Activated CD4-positive, alpha-beta memory T cell treated with anti-CD3 and anti-CD28 coated beads for 36 hours (primary cell): ENCODE data around the gene NPPA. TPM values are rescaled to one million over a fixed set of nuclear protein-coding genes. Genes with fewer than 3 reads are reported as not detected.

Experiments used
- CTCF ChIA-PET: fragments of 350-600 bp; sonication (Branson Sonifier 250); formaldehyde crosslinking; loops from one replicate; lab custom pipeline; 2021; ENCODE audit warnings: antibody characterized with exemption, inconsistent platforms; lab: Charles Lee
- POLR2A ChIA-PET: fragments of 350-600 bp; sonication (Branson Sonifier 250); formaldehyde crosslinking; loops from one replicate; lab custom pipeline; 2021; ENCODE audit warnings: antibody characterized with exemption; lab: Charles Lee
- DNase-seq: peaks from one replicate; pipeline ENCODE4 v3.0.0-alpha.2; 2020
- H3K27ac Mint-ChIP-seq: one replicate; pipeline ENCODE4 v1.8.0; 2021; ENCODE audit warnings: mixed read lengths
- H3K27me3 Mint-ChIP-seq: one replicate; pipeline ENCODE4 v1.8.0; 2021; ENCODE audit warnings: mixed read lengths
- H3K36me3 Mint-ChIP-seq: one replicate; pipeline ENCODE4 v1.8.0; 2021; ENCODE audit warnings: mixed read lengths
- H3K4me1 Mint-ChIP-seq: one replicate; pipeline ENCODE4 v1.8.0; 2021; ENCODE audit warnings: low read depth, mixed read lengths
- H3K4me3 Mint-ChIP-seq: one replicate; pipeline ENCODE4 v1.8.0; 2021; ENCODE audit warnings: mild to moderate bottlenecking, mixed read lengths
- H3K9me3 Mint-ChIP-seq: one replicate; pipeline ENCODE4 v1.8.0; 2021; ENCODE audit warnings: mixed read lengths
- intact Hi-C: fragments of 100-400 bp; cut with micrococcal nuclease; formaldehyde crosslinking; loops from one replicate; pipeline ENCODE4 v1.15.1; 2023
- total RNA-seq, 2 experiments: library from RNA; stranded (reverse); gene quantifications; one replicate each; pipeline ENCODE4 v1.2.3, GENCODE V29; 2021

NPPA gene
- total RNA-seq, 2 experiments from 2014 or later, result not detected

DNA sequence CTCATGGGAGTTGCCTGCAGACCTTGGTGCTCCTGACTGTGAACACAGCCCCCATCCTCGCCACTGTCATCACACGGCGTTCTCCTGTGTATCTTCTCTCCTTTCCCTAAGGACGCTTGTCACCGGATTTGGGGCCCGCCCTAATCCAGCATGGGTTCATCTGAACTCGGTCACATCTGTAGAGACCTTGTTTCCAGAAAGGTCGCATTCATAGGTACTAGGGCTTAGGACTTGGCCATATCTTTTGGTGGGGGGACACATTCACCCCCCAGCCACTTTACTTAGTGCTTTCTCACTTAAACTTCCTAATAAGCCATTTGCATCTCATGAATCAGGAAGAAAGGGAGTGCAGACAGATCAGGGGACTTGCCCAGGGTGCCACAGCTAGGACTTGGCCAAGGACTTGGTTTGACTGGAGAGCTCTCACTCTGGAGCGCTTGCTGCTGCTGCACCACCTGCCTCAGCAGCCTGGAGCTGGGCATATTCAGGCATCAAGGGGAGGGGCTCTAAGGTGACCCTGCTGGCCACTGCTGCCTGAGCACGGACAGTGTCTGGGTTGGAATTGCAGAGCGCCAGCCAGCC, 9.7 kb downstream of the NPPA start:
- H3K4me3 Mint-ChIP-seq, result no peak overlapping the region
- H3K27me3 Mint-ChIP-seq, result no peaks in the 10 kb centered on the region
- H3K27ac Mint-ChIP-seq, result no peak overlapping the region
- no peaks in the 10 kb centered on the region for H3K9me3 Mint-ChIP-seq
- no peak for DNase-seq
- no peaks in the 10 kb centered on the region for H3K4me1 Mint-ChIP-seq
- CTCF ChIA-PET, result interaction anchor here (0.6 to 3.3 kb wide), 20 partner anchors 9 to 287 kb away, joined by 3 to 34 read pairs (median 4); partner anchors contain the start of genes FBXO6, MFN2 and NPPA
- intact Hi-C loops, result loop anchor here (1.0 to 10.0 kb wide), 3 partner anchors 56 to 137 kb away; no protein-coding TSS in a partner anchor
- peaks cover 42% of the 10 kb centered on the region for H3K36me3 Mint-ChIP-seq
- POLR2A ChIA-PET, result interaction anchor here (2.2 kb wide), 1 partner anchor 71 kb away, joined by 19 read pairs; no protein-coding TSS in a partner anchor

DNA sequence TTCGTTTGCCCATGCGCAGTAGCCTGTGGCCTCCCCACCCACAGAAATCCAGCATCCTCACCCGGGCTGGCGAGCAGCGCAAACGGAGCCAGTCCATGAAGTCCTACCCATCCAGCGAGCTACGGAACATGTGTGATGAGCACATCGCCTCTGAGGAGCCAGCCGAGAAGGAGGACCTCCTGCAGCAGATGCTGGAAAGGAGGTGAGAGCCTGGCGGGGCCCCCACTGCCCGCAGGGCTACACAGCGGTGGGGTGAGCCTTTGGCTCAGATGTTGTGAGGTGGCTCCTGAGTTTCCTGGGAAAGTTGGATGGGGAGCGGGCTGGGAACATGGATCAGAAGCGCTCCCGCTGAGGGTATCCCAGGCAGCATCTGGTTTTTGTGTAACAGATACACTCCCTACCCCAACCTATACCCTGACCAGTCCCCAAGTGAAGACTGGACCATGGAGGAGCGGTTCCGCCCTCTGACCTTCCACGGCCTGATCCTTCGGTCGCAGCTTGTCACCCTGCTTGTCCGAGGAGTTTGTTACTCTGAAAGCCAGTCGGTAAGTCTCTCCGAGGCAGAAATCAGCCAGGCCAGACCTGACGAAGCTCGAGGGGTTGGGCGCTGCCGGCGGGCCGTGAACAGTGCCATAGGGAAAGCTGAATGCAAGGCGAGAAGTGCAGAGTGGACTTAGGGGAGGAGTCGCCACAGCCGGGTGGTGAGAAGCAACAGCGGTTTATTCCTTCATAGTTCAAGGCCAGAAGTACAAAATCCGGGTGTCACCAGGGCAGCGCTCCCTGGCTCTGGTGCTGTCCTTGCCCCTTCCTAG, 10.4 kb downstream of the NPPA start:
- peaks cover 41% of the 10 kb centered on the region for H3K36me3 Mint-ChIP-seq
- ChIA-PET POLR2A (interaction anchor here (1.7 kb wide), 1 partner anchor 70 kb away, joined by 6 read pairs; no protein-coding TSS in a partner anchor), CTCF (interaction anchor here (0.8 to 3.3 kb wide), 7 partner anchors 9 to 174 kb away, joined by 3 to 34 read pairs (median 4); partner anchors contain the start of gene FBXO6)
- no peak overlapping the region for H3K4me3 Mint-ChIP-seq
- H3K9me3 Mint-ChIP-seq, result no peaks in the 10 kb centered on the region
- intact Hi-C loops, result loop anchor here (10.0 kb wide), 1 partner anchor 138 kb away; no protein-coding TSS in a partner anchor
- no peak for DNase-seq
- H3K4me1 Mint-ChIP-seq, result no peaks in the 10 kb centered on the region
- H3K27me3 Mint-ChIP-seq, result no peaks in the 10 kb centered on the region
- no peak overlapping the region for H3K27ac Mint-ChIP-seq

DNA sequence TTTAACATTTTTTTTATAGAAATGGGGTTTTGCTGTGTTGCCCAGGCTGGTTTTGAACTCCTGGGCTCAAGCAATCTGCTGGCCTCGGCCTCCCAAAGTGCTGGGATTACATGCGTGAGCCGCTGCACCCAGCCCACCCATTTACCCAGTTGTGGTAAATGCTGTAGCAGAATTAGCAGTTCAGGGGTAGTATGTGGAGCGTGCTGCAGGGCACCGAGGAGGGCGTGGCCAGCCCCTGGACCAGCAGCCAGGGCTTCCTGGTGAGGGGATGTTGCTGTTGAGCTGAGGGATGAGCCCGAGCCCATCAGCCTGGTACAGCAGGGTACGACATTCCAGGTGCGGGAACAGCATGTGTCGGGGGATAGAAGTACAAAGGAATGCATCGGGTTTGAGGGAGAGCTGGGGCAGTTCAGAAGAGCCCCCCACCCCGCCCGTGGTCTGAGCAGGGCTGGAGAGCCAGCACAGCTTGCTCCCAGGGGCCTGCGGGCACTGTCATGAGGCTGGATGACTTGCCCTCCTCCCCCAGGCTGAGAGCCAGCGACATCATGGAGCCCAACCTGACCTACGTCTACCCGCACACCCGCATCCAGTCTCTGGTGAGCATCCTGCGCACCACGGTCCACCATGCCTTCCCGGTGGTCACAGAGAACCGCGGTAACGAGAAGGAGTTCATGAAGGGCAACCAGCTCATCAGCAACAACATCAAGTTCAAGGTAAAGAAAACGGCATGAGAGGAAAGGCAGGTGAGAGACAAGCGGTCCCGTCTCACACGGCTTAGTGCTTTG, 11.9 kb downstream of the NPPA start:
- Mint-ChIP-seq H3K36me3 (peaks cover 32% of the 10 kb centered on the region), H3K4me3 (no peak overlapping the region), H3K9me3 (no peaks in the 10 kb centered on the region), H3K27me3 (no peaks in the 10 kb centered on the region), H3K27ac (no peak overlapping the region), H3K4me1 (no peaks in the 10 kb centered on the region)
- no peak for DNase-seq
- CTCF ChIA-PET, result no interaction called here
- intact Hi-C loops, result loop anchor here (10.0 kb wide), 1 partner anchor 139 kb away; no protein-coding TSS in a partner anchor
- POLR2A ChIA-PET, result interaction anchor here (1.7 kb wide), 1 partner anchor 72 kb away, joined by 6 read pairs; no protein-coding TSS in a partner anchor

DNA sequence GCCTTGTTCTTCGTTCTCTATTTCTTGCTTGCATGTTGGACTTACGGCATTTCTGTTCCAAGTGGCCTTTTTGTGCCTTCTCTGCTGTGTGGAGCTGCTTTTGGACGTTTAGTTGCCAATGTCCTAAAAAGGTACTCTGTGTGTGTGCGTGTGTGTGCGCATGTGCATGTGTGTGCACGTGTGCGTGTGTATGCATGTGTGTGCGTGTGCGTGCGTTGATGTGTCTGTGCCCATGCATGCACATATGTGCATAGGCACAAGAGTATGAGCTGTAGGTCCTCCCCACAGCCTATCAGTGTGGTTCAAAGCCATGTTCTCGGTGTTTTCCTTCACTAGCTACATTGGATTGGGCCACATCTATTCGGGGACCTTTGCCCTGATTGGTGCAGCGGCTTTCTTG, 13.7 kb downstream of the NPPA start:
- no peak overlapping the region for H3K4me3 Mint-ChIP-seq
- H3K9me3 Mint-ChIP-seq, result no peaks in the 10 kb centered on the region
- ChIA-PET CTCF (no interaction called here), POLR2A (interaction anchor here (0.5 kb wide), 1 partner anchor 160 kb away, joined by 3 read pairs; no protein-coding TSS in a partner anchor)
- no peaks in the 10 kb centered on the region for H3K4me1 Mint-ChIP-seq
- no peak for DNase-seq
- H3K27ac Mint-ChIP-seq, result no peak overlapping the region
- intact Hi-C loops, result loop anchor here (10.0 kb wide), 1 partner anchor 141 kb away; no protein-coding TSS in a partner anchor
- H3K36me3 Mint-ChIP-seq, result peaks cover 25% of the 10 kb centered on the region
- no peaks in the 10 kb centered on the region for H3K27me3 Mint-ChIP-seq

DNA sequence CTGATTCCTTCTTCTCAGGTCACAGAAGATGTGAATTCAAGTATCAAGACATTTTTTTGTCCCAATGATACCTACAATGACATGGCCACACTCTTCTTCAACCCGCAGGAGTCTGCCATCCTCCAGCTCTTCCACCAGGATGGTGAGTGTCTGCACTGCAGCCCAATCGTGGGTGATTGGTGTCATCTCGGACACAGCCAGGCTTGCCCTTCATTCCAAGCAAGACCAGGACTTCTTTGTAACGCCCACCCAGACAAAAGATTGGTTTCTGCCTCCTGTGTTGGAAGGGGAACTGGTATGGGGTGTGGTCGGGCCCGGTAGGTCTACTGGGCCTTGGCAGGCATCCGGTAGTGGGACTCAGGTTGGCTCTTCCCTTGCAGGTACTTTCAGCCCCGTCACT, 14.1 kb downstream of the NPPA start:
- Mint-ChIP-seq H3K27ac (no peak overlapping the region), H3K27me3 (no peaks in the 10 kb centered on the region), H3K4me3 (no peak overlapping the region), H3K9me3 (no peaks in the 10 kb centered on the region), H3K36me3 (peaks cover 21% of the 10 kb centered on the region), H3K4me1 (no peaks in the 10 kb centered on the region)
- POLR2A ChIA-PET, result interaction anchor here (0.5 kb wide), 1 partner anchor 160 kb away, joined by 3 read pairs; no protein-coding TSS in a partner anchor
- CTCF ChIA-PET, result no interaction called here
- intact Hi-C loops, result loop anchor here (10.0 kb wide), 1 partner anchor 141 kb away; no protein-coding TSS in a partner anchor
- no peak for DNase-seq

DNA sequence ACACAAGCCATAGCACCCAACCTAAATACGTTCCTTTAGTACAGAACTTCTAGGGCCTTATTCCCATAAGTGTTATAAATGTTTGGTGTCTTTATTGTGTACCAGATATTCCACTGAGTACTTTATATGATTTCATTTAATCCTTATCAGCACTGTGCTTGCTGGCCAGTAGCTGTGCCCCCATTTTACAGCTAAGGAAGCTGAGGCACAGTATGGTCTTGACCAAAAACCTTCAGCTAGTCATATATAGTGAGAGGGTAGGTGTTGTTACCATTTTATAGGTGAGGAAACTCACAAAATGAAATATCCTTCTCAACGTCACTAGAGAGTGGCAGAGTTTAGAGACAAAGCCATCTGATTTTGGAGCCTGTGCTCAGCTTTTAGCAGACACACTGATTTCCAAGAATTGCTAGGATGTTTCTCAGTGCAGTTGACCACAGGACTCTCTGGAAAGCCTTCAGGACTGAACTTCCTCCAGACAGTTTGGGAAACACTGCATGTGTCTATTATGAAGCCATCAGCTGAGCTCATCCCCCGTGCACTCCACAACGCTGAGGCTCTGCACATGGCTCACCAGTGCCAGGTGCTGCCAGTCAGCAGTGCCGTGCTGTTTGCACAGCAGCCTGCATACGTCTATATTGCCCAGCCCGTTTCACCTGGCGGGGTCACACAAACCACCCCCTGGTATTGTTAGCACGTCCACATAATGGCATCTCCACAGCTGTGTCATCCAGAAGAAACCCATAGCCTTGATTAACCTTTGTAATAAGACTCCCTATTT, 15.4 kb downstream of the NPPA start:
- intact Hi-C loops, result loop anchor here (10.0 kb wide), 1 partner anchor 143 kb away; no protein-coding TSS in a partner anchor
- no peaks in the 10 kb centered on the region for H3K9me3 Mint-ChIP-seq
- no peaks in the 10 kb centered on the region for H3K27me3 Mint-ChIP-seq
- H3K4me1 Mint-ChIP-seq, result no peaks in the 10 kb centered on the region
- ChIA-PET POLR2A (interaction anchor here (1.3 kb wide), 1 partner anchor 76 kb away, joined by 4 read pairs; no protein-coding TSS in a partner anchor), CTCF (interaction anchor here (0.7 kb wide), 1 partner anchor 76 kb away, joined by 4 read pairs; no protein-coding TSS in a partner anchor)
- peaks cover 26% of the 10 kb centered on the region for H3K36me3 Mint-ChIP-seq
- no peak for DNase-seq
- no peak overlapping the region for H3K4me3 Mint-ChIP-seq
- no peak overlapping the region for H3K27ac Mint-ChIP-seq

DNA sequence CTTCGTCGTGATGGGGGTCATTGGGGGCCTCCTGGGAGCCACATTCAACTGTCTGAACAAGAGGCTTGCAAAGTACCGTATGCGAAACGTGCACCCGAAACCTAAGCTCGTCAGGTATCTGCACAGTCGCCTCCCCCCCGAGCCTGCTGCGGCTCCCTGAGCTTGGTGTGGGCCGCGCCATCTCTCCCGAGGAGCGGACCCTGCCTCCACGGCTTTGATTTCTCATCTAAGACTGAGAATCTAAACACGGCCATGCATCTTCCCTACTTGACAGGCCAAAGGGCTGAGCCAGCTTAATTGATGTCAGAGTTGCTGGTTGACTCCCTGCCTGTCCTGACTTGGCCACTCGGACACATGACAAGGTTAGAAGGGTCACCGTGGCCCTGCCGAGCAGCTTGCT, 19.1 kb downstream of the NPPA start:
- no peaks in the 10 kb centered on the region for H3K27me3 Mint-ChIP-seq
- H3K4me3 Mint-ChIP-seq, result no peak overlapping the region
- CTCF ChIA-PET, result interaction anchor here (0.6 to 2.0 kb wide), 2 partner anchors 9 kb away, joined by 3 to 7 read pairs; no protein-coding TSS in a partner anchor
- H3K36me3 Mint-ChIP-seq, result peaks cover 26% of the 10 kb centered on the region
- no peak overlapping the region for H3K27ac Mint-ChIP-seq
- no peaks in the 10 kb centered on the region for H3K9me3 Mint-ChIP-seq
- POLR2A ChIA-PET, result no interaction called here
- no peaks in the 10 kb centered on the region for H3K4me1 Mint-ChIP-seq
- no peak for DNase-seq
- intact Hi-C loops, result no loop called here

DNA sequence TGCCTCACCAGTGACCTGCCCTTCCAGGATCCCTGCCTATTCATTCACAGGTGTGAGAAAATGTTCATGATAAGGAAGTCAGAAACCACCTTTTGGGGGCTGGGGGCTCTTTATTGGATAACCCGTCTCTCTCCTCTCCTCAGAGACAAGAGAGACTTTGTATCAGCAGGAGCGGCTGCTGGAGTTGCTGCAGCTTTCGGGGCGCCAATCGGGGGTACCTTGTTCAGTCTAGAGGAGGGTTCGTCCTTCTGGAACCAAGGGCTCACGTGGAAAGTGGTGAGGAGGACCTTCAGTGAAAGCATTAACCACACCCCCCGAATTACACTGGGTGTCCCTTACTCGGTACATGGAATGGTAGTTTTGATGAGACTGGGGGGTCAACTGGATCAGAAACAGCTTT, 20.6 kb downstream of the NPPA start:
- CTCF ChIA-PET, result no interaction called here
- Mint-ChIP-seq H3K27ac (no peak overlapping the region), H3K36me3 (peaks cover 25% of the 10 kb centered on the region), H3K4me1 (no peaks in the 10 kb centered on the region), H3K27me3 (no peaks in the 10 kb centered on the region), H3K9me3 (no peaks in the 10 kb centered on the region), H3K4me3 (no peak overlapping the region)
- POLR2A ChIA-PET, result no interaction called here
- DNase-seq, result no peak
- intact Hi-C loops, result no loop called here

DNA sequence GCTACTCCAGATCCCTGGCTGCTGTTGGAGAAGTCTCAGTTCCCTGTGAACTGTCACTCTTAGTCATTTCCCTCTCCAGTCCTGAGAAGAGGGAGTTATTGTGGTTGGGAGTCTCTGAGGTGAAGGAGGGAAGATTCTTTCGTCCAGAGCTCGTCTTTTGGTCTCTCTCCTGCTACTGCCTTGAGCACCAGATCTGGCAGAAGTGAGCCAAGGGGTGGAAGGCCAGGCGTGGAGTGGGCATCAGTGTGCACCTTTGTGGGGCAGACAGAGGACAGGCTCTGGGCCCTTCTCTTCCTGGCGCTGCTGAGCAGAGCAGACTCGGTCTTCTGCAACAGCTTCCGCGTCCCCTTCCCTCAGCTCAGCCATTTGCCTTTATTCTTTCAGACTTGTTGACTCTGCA, 22.5 kb downstream of the NPPA start:
- POLR2A ChIA-PET, result no interaction called here
- Mint-ChIP-seq H3K36me3 (peaks cover 25% of the 10 kb centered on the region), H3K27me3 (no peaks in the 10 kb centered on the region), H3K27ac (no peak overlapping the region), H3K4me3 (no peak overlapping the region), H3K9me3 (no peaks in the 10 kb centered on the region), H3K4me1 (no peaks in the 10 kb centered on the region)
- CTCF ChIA-PET, result interaction anchor here (1.5 kb wide), 1 partner anchor 13 kb away, joined by 4 read pairs; no protein-coding TSS in a partner anchor
- no peak for DNase-seq
- intact Hi-C loops, result no loop called here

DNA sequence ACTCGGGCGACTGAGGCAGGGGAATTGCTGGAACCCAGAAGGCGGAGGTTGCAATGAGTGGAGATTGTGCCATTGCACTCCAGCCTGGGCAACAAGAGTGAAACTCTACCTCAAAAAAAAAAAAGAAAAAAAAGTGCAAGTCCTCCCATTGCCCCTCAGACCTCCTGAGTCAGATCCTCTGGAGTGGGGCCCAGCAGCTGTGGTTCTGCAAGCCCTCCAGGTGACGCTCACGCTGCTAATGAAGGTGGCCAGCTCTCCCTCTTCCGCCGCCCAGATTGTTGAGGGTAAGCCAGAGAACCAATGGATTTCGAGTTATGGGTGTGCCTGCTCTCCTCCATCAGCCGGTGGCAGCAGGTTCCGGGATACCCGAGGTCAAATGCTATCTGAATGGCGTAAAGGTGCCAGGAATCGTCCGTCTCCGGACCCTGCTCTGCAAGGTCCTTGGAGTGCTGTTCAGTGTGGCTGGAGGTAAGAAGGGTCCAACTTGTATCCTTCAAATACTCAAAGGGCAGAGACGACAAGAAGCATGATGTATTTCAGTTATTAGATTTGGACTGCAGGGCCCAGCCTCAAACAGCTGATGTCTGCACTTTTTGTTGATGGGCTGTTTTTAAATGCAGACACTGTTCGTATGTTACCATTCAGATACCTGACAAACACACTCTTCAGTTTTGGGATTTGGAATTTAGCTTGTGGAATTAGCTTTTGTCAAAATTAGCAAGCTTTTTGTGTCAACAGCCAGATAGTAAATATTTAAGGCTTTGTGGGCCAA, 24.0 kb downstream of the NPPA start:
- intact Hi-C loops, result no loop called here
- CTCF ChIA-PET, result interaction anchor here (1.5 kb wide), 1 partner anchor 15 kb away, joined by 4 read pairs; no protein-coding TSS in a partner anchor

More for the DNA sequence above, 24.0 kb downstream of the NPPA start:
- POLR2A ChIA-PET, result interaction anchor here (0.8 kb wide), 1 partner anchor 84 kb away, joined by 3 read pairs; no protein-coding TSS in a partner anchor
- DNase-seq, result no peak
- no peaks in the 10 kb centered on the region for H3K27me3 Mint-ChIP-seq
- no peaks in the 10 kb centered on the region for H3K4me1 Mint-ChIP-seq
- H3K36me3 Mint-ChIP-seq, result peaks cover 31% of the 10 kb centered on the region
- no peak overlapping the region for H3K27ac Mint-ChIP-seq
- H3K9me3 Mint-ChIP-seq, result no peaks in the 10 kb centered on the region
- H3K4me3 Mint-ChIP-seq, result no peak overlapping the region
